Mesendoderm (in vitro differentiated cells): ENCODE measurements around the gene ELF3.
A peak's percentile ranks its signal among the peaks of the same experiment; 100 is the strongest.

Source experiments
- DNase-seq: peaks from one replicate; pipeline ENCODE4 v3.0.0; 2013
- H2AK5ac ChIP-seq: 2 replicates; pipeline ENCODE4 v1.6.1; 2013; ENCODE audit warnings: low read length, inconsistent platforms
- H2BK120ac ChIP-seq: 2 replicates; pipeline ENCODE4 v1.6.1; 2013; ENCODE audit warnings: low read depth, mild to moderate bottlenecking, low read length, moderate library complexity, mixed read lengths
- H2BK15ac ChIP-seq: replicated peaks from 2 replicates; pipeline ENCODE4 v1.6.1; 2013; ENCODE audit warnings: low read depth, mild to moderate bottlenecking, moderate library complexity
- H2BK5ac ChIP-seq: 2 replicates; pipeline ENCODE4 v1.6.1; 2013; ENCODE audit warnings: low read length, inconsistent platforms
- H3K18ac ChIP-seq: 2 replicates; pipeline ENCODE4 v1.6.1; 2013; ENCODE audit warnings: mild to moderate bottlenecking, low read length, mixed read lengths
- H3K23ac ChIP-seq: one replicate; pipeline ENCODE4 v1.6.1; 2013; ENCODE audit warnings: low read length
- H3K27ac ChIP-seq: 2 replicates; pipeline ENCODE4 v1.5.1; 2013; ENCODE audit warnings: low read depth, mild to moderate bottlenecking, inconsistent platforms, low read length, moderate library complexity
- H3K27me3 ChIP-seq: 2 replicates; pipeline ENCODE4 v1.6.1; 2013; ENCODE audit warnings: low read length, control low read depth, mild to moderate bottlenecking, inconsistent platforms; ENCODE audit not compliant: insufficient read depth, poor library complexity
- H3K36me3 ChIP-seq: 2 replicates; pipeline ENCODE4 v1.6.1; 2013; ENCODE audit warnings: low read length, inconsistent platforms; ENCODE audit not compliant: control insufficient read depth, insufficient read depth
- H3K4ac ChIP-seq: one replicate; pipeline ENCODE4 v1.6.1; 2013; ENCODE audit warnings: low read depth, mild to moderate bottlenecking, low read length, moderate library complexity
- H3K4me1 ChIP-seq: 2 replicates; pipeline ENCODE4 v1.6.1; 2013; ENCODE audit warnings: low read depth, low read length, inconsistent platforms; ENCODE audit not compliant: control insufficient read depth
- H3K4me2 ChIP-seq: 2 replicates; pipeline ENCODE4 v1.6.1; 2013; ENCODE audit warnings: low read length
- H3K4me3 ChIP-seq: 2 replicates; pipeline ENCODE4 v1.5.1; 2013; ENCODE audit warnings: mild to moderate bottlenecking, low read length
- H3K56ac ChIP-seq: one replicate; pipeline ENCODE4 v1.6.1; 2013; ENCODE audit warnings: low read length
- H3K79me1 ChIP-seq: 2 replicates; pipeline ENCODE4 v1.6.1; 2013; ENCODE audit warnings: low read length, inconsistent platforms
- H3K79me2 ChIP-seq: 2 replicates; pipeline ENCODE4 v1.6.1; 2013; ENCODE audit warnings: mild to moderate bottlenecking, low read length; ENCODE audit not compliant: control insufficient read depth, insufficient read depth
- H3K9ac ChIP-seq: 2 replicates; pipeline ENCODE4 v1.6.1; 2013; ENCODE audit warnings: low read length, inconsistent platforms
- H4K5ac ChIP-seq: one replicate; pipeline ENCODE4 v1.6.1; 2013; ENCODE audit warnings: low read length
- H4K8ac ChIP-seq: one replicate; pipeline ENCODE4 v1.6.1; 2013; ENCODE audit warnings: low read depth, mild to moderate bottlenecking, control low read depth, low read length, moderate library complexity
- WGBS: extraction: QIAGEN DNeasy Blood & Tissue Kit; methylation state at CpG from one replicate; pipeline ENCODE4 v1.1.7; 2013; ENCODE audit warnings: low lambda C conversion rate, missing lambda C conversion rate; ENCODE audit not compliant: insufficient coverage; ENCODE audit errors: extremely low coverage; 5-methylcytosine and 5-hydroxymethylcytosine counted together

The ELF3 gene

DNA sequence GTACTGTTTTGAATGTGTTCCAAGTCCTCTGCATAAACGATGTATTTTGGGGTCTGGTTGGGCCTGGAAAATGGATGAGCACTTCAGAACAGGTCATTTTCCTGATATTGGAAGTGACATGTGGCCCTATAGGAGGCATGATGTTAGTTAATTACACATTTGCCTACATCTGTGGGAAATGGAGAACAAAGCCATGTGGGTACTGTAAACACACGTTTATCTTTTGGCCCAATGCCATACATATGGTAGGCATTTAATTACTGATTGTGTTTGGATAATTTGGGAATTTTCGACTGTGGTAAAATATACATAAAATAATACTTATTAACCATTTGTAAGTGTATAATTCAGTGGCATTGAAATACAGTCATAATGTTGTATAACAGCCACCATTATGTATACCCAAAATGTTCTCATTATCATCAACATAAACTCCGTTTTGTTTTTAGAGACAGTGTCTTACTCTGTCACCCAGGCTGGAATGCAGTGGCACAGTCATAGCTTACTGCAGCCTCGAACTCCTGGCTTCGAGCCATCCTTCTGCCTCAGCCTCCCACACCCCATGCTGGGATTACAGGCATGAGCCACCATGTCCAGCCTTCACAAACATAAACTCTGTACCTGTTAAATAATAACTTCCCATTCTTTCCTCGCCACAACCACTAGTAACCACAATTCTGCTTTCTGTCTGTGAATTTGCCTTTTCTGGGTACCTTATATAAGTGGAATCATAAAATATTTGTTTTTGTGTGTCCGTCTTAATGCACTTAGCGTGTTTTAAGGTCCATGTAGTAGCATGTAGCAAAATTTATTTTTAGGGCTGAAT lies 39.8 kb upstream of the ELF3 start:
- Histone ChIP-seq H3K27me3 (no peaks in the 10 kb centered on the region), H3K18ac (no peak overlapping the region), H3K79me2 (no peaks in the 10 kb centered on the region), H2BK15ac (no peak overlapping the region), H3K4ac (no peak overlapping the region), H4K5ac (no peak overlapping the region), H3K9ac (no peak overlapping the region), H2BK5ac (no peak overlapping the region), H3K23ac (no peak overlapping the region), H3K27ac (no peak overlapping the region), H3K4me2 (no peak overlapping the region), H3K56ac (no peak overlapping the region), H2AK5ac (no peak overlapping the region), H3K4me1 (no peaks in the 10 kb centered on the region), H2BK120ac (no peak overlapping the region), H4K8ac (no peak overlapping the region), H3K79me1 (no peaks in the 10 kb centered on the region), H3K4me3 (no peak overlapping the region), H3K36me3 (no peaks in the 10 kb centered on the region)
- no peak for DNase-seq
- no CpG with 5 or more reads among the region's 9 CpGs for WGBS

- Histone ChIP-seq H3K9ac (peak overlapping the region; percentile 74), H2BK120ac (no peak overlapping the region), H2BK5ac (no peak overlapping the region), H3K36me3 (no peaks in the 10 kb centered on the region), H3K4me1 (no peaks in the 10 kb centered on the region), H4K5ac (no peak overlapping the region), H2BK15ac (no peak overlapping the region), H3K79me2 (peaks cover 11% of the 10 kb centered on the region), H3K4me2 (peak overlapping the region; percentile 65), H2AK5ac (no peak overlapping the region), H4K8ac (no peak overlapping the region), H3K27me3 (no peaks in the 10 kb centered on the region), H3K56ac (peak overlapping the region; percentile 85), H3K4me3 (no peak overlapping the region), H3K79me1 (peaks cover 5% of the 10 kb centered on the region), H3K4ac (no peak overlapping the region), H3K18ac (no peak overlapping the region), H3K23ac (no peak overlapping the region), H3K27ac (no peak overlapping the region)
- no CpG with 5 or more reads among the region's 31 CpGs for WGBS
- DNase-seq, result no peak
These were observed 28.2 kb upstream of the ELF3 start for GRCh38 chr1:201982082-201982622.

DNA sequence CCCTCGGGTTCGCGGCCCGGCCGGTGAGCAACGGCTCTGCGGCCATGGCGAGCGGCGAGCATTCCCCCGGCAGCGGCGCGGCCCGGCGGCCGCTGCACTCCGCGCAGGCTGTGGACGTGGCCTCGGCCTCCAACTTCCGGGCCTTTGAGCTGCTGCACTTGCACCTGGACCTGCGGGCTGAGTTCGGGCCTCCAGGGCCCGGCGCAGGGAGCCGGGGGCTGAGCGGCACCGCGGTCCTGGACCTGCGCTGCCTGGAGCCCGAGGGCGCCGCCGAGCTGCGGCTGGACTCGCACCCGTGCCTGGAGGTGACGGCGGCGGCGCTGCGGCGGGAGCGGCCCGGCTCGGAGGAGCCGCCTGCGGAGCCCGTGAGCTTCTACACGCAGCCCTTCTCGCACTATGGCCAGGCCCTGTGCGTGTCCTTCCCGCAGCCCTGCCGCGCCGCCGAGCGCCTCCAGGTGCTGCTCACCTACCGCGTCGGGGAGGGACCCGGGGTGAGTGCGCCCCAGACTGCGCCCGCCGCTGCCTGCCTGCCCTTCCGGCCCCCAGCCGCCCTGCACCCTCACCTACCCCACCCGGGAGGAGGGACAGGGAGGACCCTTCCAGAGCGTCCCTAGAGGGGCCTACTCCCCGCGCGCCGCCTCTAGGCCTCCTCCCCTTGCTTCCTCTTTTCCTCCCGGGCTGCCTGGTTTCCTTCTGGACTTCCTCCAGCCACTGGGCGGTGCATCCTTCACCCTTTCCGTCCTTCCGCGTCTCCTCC lies 27.6 kb upstream of the ELF3 start, which contains the start of gene RNPEP:
Gene RNPEP (plus strand): TSS at position 26 of the 757 bp plus-strand sequence. CDS start 19 bp downstream, at position 45.
- H3K4me1 ChIP-seq, result no peaks in the 10 kb centered on the region
- H3K23ac ChIP-seq, result no peak within 1 kb of the TSS
- peak within 1 kb of the TSS; percentile 58 for H2BK5ac ChIP-seq
- DNase-seq, result peak; percentile 84
- no peak within 1 kb of the TSS for H4K5ac ChIP-seq
- H2AK5ac ChIP-seq, result no peak within 1 kb of the TSS
- peak within 1 kb of the TSS; percentile 84 for H3K18ac ChIP-seq
- H3K56ac ChIP-seq, result peak within 1 kb of the TSS; percentile 91
- no peak within 1 kb of the TSS for H4K8ac ChIP-seq
- no peaks in the 10 kb centered on the region for H3K36me3 ChIP-seq
- peak within 1 kb of the TSS; percentile 63 for H3K4ac ChIP-seq
- no peak within 1 kb of the TSS for H2BK120ac ChIP-seq
- no peak within 1 kb of the TSS for H2BK15ac ChIP-seq
- H3K79me1 ChIP-seq, result peaks cover 5% of the 10 kb centered on the region
- H3K79me2 ChIP-seq, result peaks cover 11% of the 10 kb centered on the region
- H3K4me2 ChIP-seq, result peak within 1 kb of the TSS; percentile 70
- H3K27me3 ChIP-seq, result no peaks in the 10 kb centered on the region
- peak within 1 kb of the TSS; percentile 88 for H3K9ac ChIP-seq
- peak within 1 kb of the TSS; percentile 18 for H3K27ac ChIP-seq
- WGBS, result no CpG with 5 or more reads among the region's 80 CpGs
- peak within 1 kb of the TSS; percentile 83 for H3K4me3 ChIP-seq

DNA sequence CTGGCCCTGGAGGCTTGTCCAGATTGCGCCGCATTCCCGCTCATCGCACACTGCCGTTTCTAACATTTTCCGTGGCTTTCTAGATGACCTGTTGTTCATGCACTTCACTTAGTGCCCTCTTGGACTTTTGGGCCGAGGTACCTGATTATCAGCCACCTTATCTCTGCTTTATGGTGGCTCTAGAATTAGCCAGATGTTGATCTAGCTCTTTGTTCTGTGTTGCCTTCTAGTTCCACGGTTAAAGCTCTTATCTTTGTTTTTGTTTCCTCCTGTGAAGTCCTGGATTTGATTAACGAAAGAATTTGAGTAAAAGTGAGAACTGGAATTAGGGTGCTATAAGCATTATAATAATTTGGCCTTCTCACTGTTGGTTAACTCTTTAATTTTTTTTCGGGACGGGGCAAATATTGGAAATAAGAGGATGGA lies 27.0 kb upstream of the ELF3 start:
- Histone ChIP-seq H3K23ac (no peak overlapping the region), H3K9ac (peak overlapping the region; percentile 88), H3K27ac (no peak overlapping the region), H3K27me3 (no peaks in the 10 kb centered on the region), H2BK15ac (no peak overlapping the region), H4K5ac (no peak overlapping the region), H2AK5ac (no peak overlapping the region), H3K79me1 (peaks cover 5% of the 10 kb centered on the region), H3K36me3 (no peaks in the 10 kb centered on the region), H3K4me3 (peak overlapping the region; percentile 83), H3K79me2 (peaks cover 11% of the 10 kb centered on the region), H3K4ac (no peak overlapping the region), H2BK120ac (no peak overlapping the region), H3K56ac (peak overlapping the region; percentile 91), H3K18ac (peak overlapping the region; percentile 6), H3K4me1 (no peaks in the 10 kb centered on the region), H3K4me2 (peak overlapping the region; percentile 70), H4K8ac (no peak overlapping the region), H2BK5ac (no peak overlapping the region)
- WGBS, result no CpG with 5 or more reads among the region's 11 CpGs
- DNase-seq, result no peak

DNA sequence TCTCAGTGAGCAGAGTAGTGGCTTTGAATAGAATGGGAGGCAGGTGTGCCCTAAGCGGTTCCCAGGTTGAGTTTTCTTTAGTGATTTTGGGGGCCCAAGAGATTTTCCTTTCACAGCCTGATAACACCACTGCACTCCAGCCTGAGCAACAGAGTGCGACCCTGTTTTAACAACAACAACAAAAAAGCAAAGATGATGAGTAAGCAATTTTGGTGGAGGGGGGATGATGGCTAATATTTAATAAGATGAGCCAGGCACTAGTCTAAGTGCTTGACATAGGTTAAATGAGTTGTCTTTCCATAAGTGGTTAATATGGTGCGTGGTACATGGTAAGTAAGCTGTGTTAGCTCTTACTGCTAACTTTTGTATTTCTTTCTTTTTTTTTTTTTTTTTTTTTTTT lies 25.9 kb upstream of the ELF3 start:
- Histone ChIP-seq H2AK5ac (no peak overlapping the region), H3K27me3 (no peaks in the 10 kb centered on the region), H3K79me2 (peaks cover 11% of the 10 kb centered on the region), H3K9ac (no peak overlapping the region), H2BK5ac (no peak overlapping the region), H3K79me1 (peaks cover 5% of the 10 kb centered on the region), H3K4me1 (no peaks in the 10 kb centered on the region), H3K18ac (no peak overlapping the region), H3K4me3 (no peak overlapping the region), H4K8ac (no peak overlapping the region), H3K27ac (no peak overlapping the region), H3K56ac (no peak overlapping the region), H2BK15ac (no peak overlapping the region), H3K4ac (no peak overlapping the region), H3K36me3 (peaks cover 1% of the 10 kb centered on the region), H2BK120ac (no peak overlapping the region), H3K23ac (no peak overlapping the region), H3K4me2 (no peak overlapping the region), H4K5ac (no peak overlapping the region)
- peak; percentile 13 for DNase-seq
- WGBS, result no CpG with 5 or more reads among the region's 3 CpGs
